Gastrocnemius medialis (tissue), 4 donors: ENCODE results near the gene TAS1R2. TPM values are rescaled to one million over a fixed set of nuclear protein-coding genes. Genes with fewer than 3 reads are reported as not detected.

ENCODE experiments used
- ATAC-seq, 2 donors: fragments of 150-250 bp; one replicate each; pipeline ENCODE4 v1.9.1; 2016
- DNase-seq, 2 donors: peaks; one replicate each; pipeline ENCODE4 v3.0.0-alpha.2; 2019
- H3K27ac ChIP-seq, 4 donors: fragments of 200-600 bp; sonication (generic); 1 replicate in 1 of 4; 2 replicates in 3 of 4; pipeline ENCODE4 v1.5.1; 2016 to 2018; ENCODE audit warnings: mild to moderate bottlenecking in 2 of 4, moderate library complexity in 1 of 4
- H3K27me3 ChIP-seq, 3 donors: fragments of 200-600 bp; sonication (generic) in 2 of 3; 1 replicate in 1 of 3; 2 replicates in 2 of 3; pipeline versions ENCODE4 v1.5.1 to v1.6.0; 2016 to 2019; ENCODE audit warnings: mild to moderate bottlenecking in 1 of 3, moderate library complexity in 1 of 3
- H3K36me3 ChIP-seq, 2 donors: fragments of 200-600 bp; sonication (generic) in 1 of 2; one replicate each; pipeline ENCODE4 v1.5.1; 2017 to 2018
- H3K4me1 ChIP-seq, 2 donors: fragments of 200-600 bp; sonication (generic) in 1 of 2; one replicate each; pipeline ENCODE4 v1.5.1; 2016 to 2017; ENCODE audit warnings: mild to moderate bottlenecking in 2 of 2
- H3K4me3 ChIP-seq, 4 donors: fragments of 200-600 bp; sonication (generic) in 3 of 4; 1 replicate in 1 of 4; 2 replicates in 3 of 4; pipeline ENCODE4 v1.5.1; 2016 to 2019; ENCODE audit warnings: mild to moderate bottlenecking in 2 of 4
- H3K9me3 ChIP-seq, 3 donors: fragments of 200-600 bp; sonication (generic) in 2 of 3; 1 replicate in 1 of 3; 2 replicates in 2 of 3; pipeline ENCODE4 v1.5.1; 2016 to 2019
- POLR2A ChIP-seq, 2 donors: fragments of 450-650 bp; IDR thresholded peaks; one replicate each; pipeline ENCODE4 v1.6.1; 2017; ENCODE audit warnings: antibody characterized with exemption in 2 of 2, mild to moderate bottlenecking in 2 of 2, moderate library complexity in 2 of 2
- in situ Hi-C, 4 donors: fragments of 200-750 bp; cut with MboI; loops; one replicate each; pipeline versions ENCODE4 v1.15.0 to v1.8.0; 2017; ENCODE audit warnings: low sequenced_read_pairs in 4 of 4
- intact Hi-C: fragments of 100-400 bp; cut with DNase I; formaldehyde crosslinking; loops from one replicate; pipeline ENCODE4 v1.15.1; 2023; ENCODE audit warnings: low total_unique reads
- total RNA-seq, 4 donors: library from RNA; depleted of rRNA; stranded (reverse); fragments of >200 nt; gene quantifications; one replicate each; pipeline versions ENCODE4 v1.1.0 to v1.2.3, GENCODE V29; 2016
- TF ChIP-seq, protein P1 (sequence below), 5 experiments: fragments of 450-650 bp in 3 of 5; fragments of 200-600 bp in 2 of 5; sonication (generic) in 2 of 5; IDR thresholded peaks in 4 of 5; conservative IDR thresholded peaks in 1 of 5; 1 replicate in 4 of 5; 2 replicates in 1 of 5; pipeline ENCODE4 v1.5.1; 2016 to 2019; ENCODE audit warnings: antibody characterized with exemption in 5 of 5, mild to moderate bottlenecking in 3 of 5, moderate library complexity in 3 of 5

The TAS1R2 gene
- total RNA-seq, 4 donors from 2014 or later: not detected

DNA sequence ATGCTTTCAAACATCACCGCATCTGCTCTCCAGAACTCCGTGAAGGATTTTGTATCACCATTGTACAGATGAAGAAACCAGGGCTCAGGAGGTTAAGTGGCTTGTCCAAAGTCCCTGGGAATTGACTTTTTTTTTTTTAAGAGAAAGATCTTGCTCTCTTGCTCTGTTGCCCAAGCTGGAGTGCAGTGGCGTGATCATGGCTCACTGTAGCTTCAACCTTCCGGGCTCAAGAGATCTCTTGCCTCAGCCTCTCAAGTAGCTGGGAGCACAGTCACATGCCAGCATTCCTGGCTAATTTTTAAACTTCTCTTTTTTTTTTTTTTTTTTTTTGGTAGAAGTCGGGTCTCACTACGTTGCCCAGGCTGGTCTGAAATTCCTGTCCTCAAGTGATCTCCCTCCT is 6.9 kb upstream of the TAS1R2 start:
- in situ Hi-C loops: no loop called here
- H3K4me3 ChIP-seq: no peak overlapping the region
- no peak overlapping the region for H3K27ac ChIP-seq
- H3K36me3 ChIP-seq: no peaks in the 10 kb centered on the region
- no peaks in the 10 kb centered on the region for H3K9me3 ChIP-seq
- no peaks in the 10 kb centered on the region for H3K4me1 ChIP-seq
- intact Hi-C loops: no loop called here
- TF ChIP-seq, protein P1, sequence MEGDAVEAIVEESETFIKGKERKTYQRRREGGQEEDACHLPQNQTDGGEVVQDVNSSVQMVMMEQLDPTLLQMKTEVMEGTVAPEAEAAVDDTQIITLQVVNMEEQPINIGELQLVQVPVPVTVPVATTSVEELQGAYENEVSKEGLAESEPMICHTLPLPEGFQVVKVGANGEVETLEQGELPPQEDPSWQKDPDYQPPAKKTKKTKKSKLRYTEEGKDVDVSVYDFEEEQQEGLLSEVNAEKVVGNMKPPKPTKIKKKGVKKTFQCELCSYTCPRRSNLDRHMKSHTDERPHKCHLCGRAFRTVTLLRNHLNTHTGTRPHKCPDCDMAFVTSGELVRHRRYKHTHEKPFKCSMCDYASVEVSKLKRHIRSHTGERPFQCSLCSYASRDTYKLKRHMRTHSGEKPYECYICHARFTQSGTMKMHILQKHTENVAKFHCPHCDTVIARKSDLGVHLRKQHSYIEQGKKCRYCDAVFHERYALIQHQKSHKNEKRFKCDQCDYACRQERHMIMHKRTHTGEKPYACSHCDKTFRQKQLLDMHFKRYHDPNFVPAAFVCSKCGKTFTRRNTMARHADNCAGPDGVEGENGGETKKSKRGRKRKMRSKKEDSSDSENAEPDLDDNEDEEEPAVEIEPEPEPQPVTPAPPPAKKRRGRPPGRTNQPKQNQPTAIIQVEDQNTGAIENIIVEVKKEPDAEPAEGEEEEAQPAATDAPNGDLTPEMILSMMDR (IDR thresholded peaks at IDR 0.05 in 4 of 5, conservative IDR thresholded peaks at IDR 0.05 in 1 of 5): no peak
- no peak for TF ChIP-seq POLR2A (IDR thresholded peaks at IDR 0.05)
- H3K27me3 ChIP-seq: no peaks in the 10 kb centered on the region
- ATAC-seq (no peak), DNase-seq (no peak)

DNA sequence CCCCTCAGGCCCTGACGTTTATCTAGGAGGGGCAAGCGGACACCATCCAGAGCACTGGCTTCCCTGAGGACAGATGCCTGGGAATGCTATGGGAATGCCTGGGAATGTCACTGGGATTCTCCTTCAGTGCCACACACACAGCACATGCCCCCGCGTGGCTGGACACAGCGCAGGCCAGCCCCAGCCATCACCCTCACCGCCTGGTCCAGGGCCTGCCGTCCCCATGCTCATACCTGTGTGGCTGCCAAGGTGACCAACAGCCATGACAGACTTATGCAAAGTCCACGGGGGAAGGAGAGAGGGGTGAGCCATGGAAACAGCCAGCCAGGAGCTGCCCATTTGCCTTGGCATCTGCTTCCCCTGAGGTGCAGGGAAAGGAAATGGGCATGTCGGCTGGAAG is 5.7 kb upstream of the TAS1R2 start:
- ATAC-seq (no peak), DNase-seq (no peak)
- Histone ChIP-seq H3K4me3 (no peak overlapping the region), H3K27ac (no peak overlapping the region), H3K4me1 (no peaks in the 10 kb centered on the region), H3K27me3 (no peaks in the 10 kb centered on the region), H3K9me3 (no peaks in the 10 kb centered on the region), H3K36me3 (no peaks in the 10 kb centered on the region)
- in situ Hi-C loops: no loop called here
- no peak for TF ChIP-seq POLR2A (IDR thresholded peaks at IDR 0.05)
- TF ChIP-seq, protein P1 (IDR thresholded peaks at IDR 0.05 in 4 of 5, conservative IDR thresholded peaks at IDR 0.05 in 1 of 5): no peak
- intact Hi-C loops: no loop called here

DNA sequence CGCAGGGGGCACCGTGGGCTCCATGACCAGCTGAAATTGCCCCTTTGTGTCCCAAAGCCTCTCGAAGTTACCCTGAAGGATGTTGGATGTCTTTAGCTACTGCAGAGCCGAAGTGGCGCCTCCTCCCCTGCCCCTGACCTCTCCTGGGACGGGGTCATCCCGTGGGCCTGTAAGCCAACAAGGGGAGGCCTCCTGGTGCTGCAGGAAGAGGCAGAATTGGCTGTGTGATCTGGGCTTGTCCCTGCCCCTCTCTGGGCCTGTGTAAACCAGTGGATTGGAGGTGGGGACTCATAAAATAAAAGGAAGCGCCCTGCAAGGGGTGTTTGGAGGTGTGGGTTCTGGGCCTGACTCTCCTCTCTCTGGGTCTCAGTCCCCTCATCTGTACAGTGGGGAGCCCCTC is 2.1 kb upstream of the TAS1R2 start:
- TF ChIP-seq POLR2A (IDR thresholded peaks at IDR 0.05): no peak
- TF ChIP-seq, protein P1 (IDR thresholded peaks at IDR 0.05 in 4 of 5, conservative IDR thresholded peaks at IDR 0.05 in 1 of 5): no peak
- H3K4me3 ChIP-seq: no peak overlapping the region
- in situ Hi-C loops: no loop called here
- no peaks in the 10 kb centered on the region for H3K9me3 ChIP-seq
- H3K36me3 ChIP-seq: no peaks in the 10 kb centered on the region
- ATAC-seq: no peak
- intact Hi-C loops: no loop called here
- no peak for DNase-seq
- no peak overlapping the region for H3K27ac ChIP-seq
- H3K4me1 ChIP-seq: no peaks in the 10 kb centered on the region
- H3K27me3 ChIP-seq: no peaks in the 10 kb centered on the region

DNA sequence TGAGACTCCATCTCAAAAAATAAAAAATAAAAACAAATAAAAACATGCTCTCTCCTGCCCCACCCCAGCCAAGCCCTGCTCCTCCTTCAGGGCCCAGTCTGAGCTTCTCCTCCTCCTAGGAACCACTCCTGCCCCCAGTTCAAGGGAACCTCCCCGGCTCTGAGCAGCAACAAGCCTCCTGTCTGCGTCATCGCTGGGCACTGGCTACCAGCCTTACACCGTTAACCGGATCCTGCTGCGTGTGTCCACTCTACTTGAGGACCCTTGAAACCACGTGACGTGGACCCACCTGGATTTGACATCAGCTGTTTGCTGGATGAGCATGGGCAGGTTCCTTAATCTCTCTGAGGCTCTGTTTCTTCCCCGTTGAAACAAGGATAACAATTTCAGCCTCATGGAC is 1.6 kb upstream of the TAS1R2 start:
- TF ChIP-seq, protein P1 (IDR thresholded peaks at IDR 0.05 in 4 of 5, conservative IDR thresholded peaks at IDR 0.05 in 1 of 5): no peak
- TF ChIP-seq POLR2A (IDR thresholded peaks at IDR 0.05): no peak
- no peaks in the 10 kb centered on the region for H3K9me3 ChIP-seq
- no peak for ATAC-seq
- H3K36me3 ChIP-seq: no peaks in the 10 kb centered on the region
- no peak overlapping the region for H3K4me3 ChIP-seq
- in situ Hi-C loops: no loop called here
- intact Hi-C loops: no loop called here
- no peak overlapping the region for H3K27ac ChIP-seq
- no peaks in the 10 kb centered on the region for H3K27me3 ChIP-seq
- no peaks in the 10 kb centered on the region for H3K4me1 ChIP-seq
- DNase-seq: no peak

DNA sequence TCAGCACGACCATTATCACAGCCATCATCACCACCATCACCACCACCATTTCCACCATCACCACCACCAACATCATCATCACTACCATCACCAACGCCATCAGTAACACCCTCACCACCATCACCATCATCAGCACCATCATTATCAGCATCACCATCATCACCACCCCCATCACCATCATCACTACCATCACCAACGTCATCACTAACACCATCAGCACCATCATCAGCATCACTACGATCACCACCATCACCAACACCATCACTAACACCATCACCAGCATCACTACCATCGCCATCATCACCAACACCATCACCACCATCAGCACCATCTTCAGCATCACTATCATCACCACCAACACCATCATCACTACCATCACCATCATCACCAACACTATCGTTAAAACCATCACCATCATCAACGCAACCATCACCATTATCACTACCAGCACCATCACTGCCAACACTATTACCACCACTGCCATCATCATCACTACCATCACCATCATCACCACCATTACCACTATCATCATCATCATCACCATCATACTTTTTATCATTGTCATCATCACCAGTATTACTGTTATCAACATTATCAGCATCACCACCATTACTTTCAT is 1.3 kb downstream of the TAS1R2 start:
- no peak for DNase-seq
- in situ Hi-C loops: no loop called here
- Histone ChIP-seq H3K4me3 (no peak overlapping the region), H3K27ac (no peak overlapping the region), H3K36me3 (no peaks in the 10 kb centered on the region), H3K4me1 (no peaks in the 10 kb centered on the region), H3K27me3 (no peaks in the 10 kb centered on the region), H3K9me3 (no peaks in the 10 kb centered on the region)
- TF ChIP-seq POLR2A (IDR thresholded peaks at IDR 0.05): no peak
- TF ChIP-seq, protein P1 (IDR thresholded peaks at IDR 0.05 in 4 of 5, conservative IDR thresholded peaks at IDR 0.05 in 1 of 5): no peak
- intact Hi-C loops: no loop called here
- ATAC-seq: no peak
